ENCODE measurements around the gene GRAMD4. TPM values are rescaled to one million over a fixed set of nuclear protein-coding genes. Genes with fewer than 3 reads are reported as not detected.
"Not testable (repeated sequence)": the region's sequence is repeated elsewhere in the genome, so short reads cannot be mapped to it uniquely, and the experiment has no call there.

Gene GRAMD4
- total and polyA plus RNA-seq, 4 experiments from 2014 or later: 0.73 to 19.6 (median 11.6) TPM

GRCh38 chr22:46637711-46638600 lies 17.8 kb downstream of the GRAMD4 start:
- H3K27ac ChIP-seq (ENCODE audit: low read depth, low read length): no peak overlapping the region
- H3K9me3 ChIP-seq (ENCODE audit: control insufficient read depth in 1 of 2, low read length in 2 of 2): no peaks in the 10 kb centered on the region
- Mint-ChIP-seq H3K36me3 (peaks cover 6 to 7% of the 10 kb centered on the region in 2 donors), H3K27me3 (no peaks in the 10 kb centered on the region), H3K9me3 (no peaks in the 10 kb centered on the region), H3K4me1 (peaks cover 6 to 10% (median 8%) of the 10 kb centered on the region in 4 donors), H3K4me3 (no peak overlapping the region), H3K27ac (peak overlapping the region in 1 of 7 donors; percentile 61)
- no peaks in the 10 kb centered on the region for H3K36me3 ChIP-seq (ENCODE audit: insufficient read depth, low read length)
- H3K4me1 ChIP-seq (ENCODE audit: insufficient read depth, low read length): no peaks in the 10 kb centered on the region
- ChIA-PET CTCF (ENCODE audit: partially characterized antibody) (interaction anchor here (1.6 kb wide), 1 partner anchor 75 kb away, joined by 5 read pairs; no protein-coding TSS in a partner anchor), POLR2A (ENCODE audit: partially characterized antibody) (no interaction called here)
- H3K4me3 ChIP-seq (ENCODE audit: low read length in 2 of 2): no peak overlapping the region
- no peak for DNase-seq
- H3K27me3 ChIP-seq (ENCODE audit: insufficient read depth, low read length): no peaks in the 10 kb centered on the region
- intact Hi-C loops (cut with micrococcal nuclease): no loop called here

GRCh38 chr22:46638601-46639431 lies 18.6 kb downstream of the GRAMD4 start:
- Histone ChIP-seq H3K27me3 (ENCODE audit: insufficient read depth, low read length) (no peaks in the 10 kb centered on the region), H3K9me3 (ENCODE audit: control insufficient read depth in 1 of 2, low read length in 2 of 2) (no peaks in the 10 kb centered on the region), H3K27ac (ENCODE audit: low read depth, low read length) (no peak overlapping the region), H3K4me3 (ENCODE audit: low read length in 2 of 2) (no peak overlapping the region), H3K4me1 (ENCODE audit: insufficient read depth, low read length) (no peaks in the 10 kb centered on the region), H3K36me3 (ENCODE audit: insufficient read depth, low read length) (no peaks in the 10 kb centered on the region)
- Mint-ChIP-seq H3K36me3 (peaks cover 6 to 10% of the 10 kb centered on the region in 2 donors), H3K27ac (peak overlapping the region in 6 of 7 donors; percentile 11 to 77 (median 40)), H3K27me3 (no peaks in the 10 kb centered on the region), H3K9me3 (no peaks in the 10 kb centered on the region), H3K4me1 (peaks cover 9 to 14% (median 9%) of the 10 kb centered on the region in 4 donors), H3K4me3 (no peak overlapping the region)
- POLR2A ChIA-PET (ENCODE audit: partially characterized antibody): no interaction called here
- CTCF ChIA-PET (ENCODE audit: partially characterized antibody): no interaction called here
- intact Hi-C loops (cut with micrococcal nuclease): no loop called here
- peak in 2 of 5 donors; percentile 20 to 24 for DNase-seq

- ChIA-PET CTCF (ENCODE audit: partially characterized antibody) (interaction anchor here (1.0 kb wide), 1 partner anchor 77 kb away, joined by 3 read pairs; no protein-coding TSS in a partner anchor), POLR2A (ENCODE audit: partially characterized antibody) (no interaction called here)
- Mint-ChIP-seq H3K27ac (no peak overlapping the region), H3K9me3 (no peaks in the 10 kb centered on the region), H3K4me1 (peaks cover 3 to 12% (median 9%) of the 10 kb centered on the region in 4 donors), H3K4me3 (no peak overlapping the region), H3K27me3 (no peaks in the 10 kb centered on the region), H3K36me3 (peaks cover 6 to 10% of the 10 kb centered on the region in 2 donors)
- no peak overlapping the region for H3K27ac ChIP-seq (ENCODE audit: low read depth, low read length)
- no peaks in the 10 kb centered on the region for H3K27me3 ChIP-seq (ENCODE audit: insufficient read depth, low read length)
- DNase-seq: no peak
- H3K4me3 ChIP-seq (ENCODE audit: low read length in 2 of 2): no peak overlapping the region
- no peaks in the 10 kb centered on the region for H3K4me1 ChIP-seq (ENCODE audit: insufficient read depth, low read length)
- H3K9me3 ChIP-seq (ENCODE audit: control insufficient read depth in 1 of 2, low read length in 2 of 2): no peaks in the 10 kb centered on the region
- H3K36me3 ChIP-seq (ENCODE audit: insufficient read depth, low read length): no peaks in the 10 kb centered on the region
- intact Hi-C loops (cut with micrococcal nuclease): no loop called here
Measured at GRCh38 chr22:46639843-46640242, 19.7 kb downstream of the GRAMD4 start.

- Histone ChIP-seq H3K9me3 (ENCODE audit: control insufficient read depth in 1 of 2, low read length in 2 of 2) (no peaks in the 10 kb centered on the region), H3K4me1 (ENCODE audit: insufficient read depth, low read length) (no peaks in the 10 kb centered on the region), H3K27me3 (ENCODE audit: insufficient read depth, low read length) (no peaks in the 10 kb centered on the region), H3K36me3 (ENCODE audit: insufficient read depth, low read length) (no peaks in the 10 kb centered on the region), H3K4me3 (ENCODE audit: low read length in 2 of 2) (no peak overlapping the region), H3K27ac (ENCODE audit: low read depth, low read length) (no peak overlapping the region)
- intact Hi-C loops (cut with micrococcal nuclease): no loop called here
- ChIA-PET CTCF (ENCODE audit: partially characterized antibody) (interaction anchor here (1.0 kb wide), 1 partner anchor 77 kb away, joined by 3 read pairs; no protein-coding TSS in a partner anchor), POLR2A (ENCODE audit: partially characterized antibody) (no interaction called here)
- DNase-seq: no peak
- no peak overlapping the region for H3K4me3 Mint-ChIP-seq
- peaks cover 6 to 10% of the 10 kb centered on the region in 2 donors for H3K36me3 Mint-ChIP-seq
- peaks cover 3 to 12% (median 9%) of the 10 kb centered on the region in 4 donors for H3K4me1 Mint-ChIP-seq
- no peaks in the 10 kb centered on the region for H3K27me3 Mint-ChIP-seq
- no peaks in the 10 kb centered on the region for H3K9me3 Mint-ChIP-seq
- H3K27ac Mint-ChIP-seq: no peak overlapping the region
Measured at GRCh38 chr22:46640293-46641055, 20.3 kb downstream of the GRAMD4 start.

- Histone ChIP-seq H3K9me3 (ENCODE audit: control insufficient read depth in 1 of 2, low read length in 2 of 2) (no peaks in the 10 kb centered on the region), H3K36me3 (ENCODE audit: insufficient read depth, low read length) (no peaks in the 10 kb centered on the region), H3K4me1 (ENCODE audit: insufficient read depth, low read length) (no peaks in the 10 kb centered on the region), H3K4me3 (ENCODE audit: low read length in 2 of 2) (no peak overlapping the region), H3K27ac (ENCODE audit: low read depth, low read length) (no peak overlapping the region), H3K27me3 (ENCODE audit: insufficient read depth, low read length) (no peaks in the 10 kb centered on the region)
- DNase-seq: no peak
- no peak overlapping the region for H3K4me3 Mint-ChIP-seq
- CTCF ChIA-PET (ENCODE audit: partially characterized antibody): no interaction called here
- POLR2A ChIA-PET (ENCODE audit: partially characterized antibody): no interaction called here
- no peaks in the 10 kb centered on the region for H3K27me3 Mint-ChIP-seq
- peaks cover 3 to 13% (median 11%) of the 10 kb centered on the region in 4 donors for H3K4me1 Mint-ChIP-seq
- peaks cover 6 to 10% of the 10 kb centered on the region in 2 donors for H3K36me3 Mint-ChIP-seq
- peak overlapping the region in 1 of 7 donors; percentile 32 for H3K27ac Mint-ChIP-seq
- H3K9me3 Mint-ChIP-seq: no peaks in the 10 kb centered on the region
- intact Hi-C loops (cut with micrococcal nuclease): no loop called here
Measured at GRCh38 chr22:46641811-46642266, 21.7 kb downstream of the GRAMD4 start.

GRCh38 chr22:46642840-46643480 lies 22.8 kb downstream of the GRAMD4 start:
- peak overlapping the region in 1 of 8 donors; percentile 13 for H3K4me3 Mint-ChIP-seq
- H3K27me3 ChIP-seq (ENCODE audit: insufficient read depth, low read length); H3K36me3 ChIP-seq (ENCODE audit: insufficient read depth, low read length); H3K27me3 Mint-ChIP-seq; DNase-seq; H3K27ac ChIP-seq (ENCODE audit: low read depth, low read length); POLR2A ChIA-PET (ENCODE audit: partially characterized antibody); H3K9me3 Mint-ChIP-seq; H3K36me3 Mint-ChIP-seq; H3K27ac Mint-ChIP-seq; H3K9me3 ChIP-seq (ENCODE audit: control insufficient read depth in 1 of 2, low read length in 2 of 2); H3K4me1 ChIP-seq (ENCODE audit: insufficient read depth, low read length); CTCF ChIA-PET (ENCODE audit: partially characterized antibody); H3K4me3 ChIP-seq (ENCODE audit: low read length in 2 of 2); intact Hi-C loops (cut with micrococcal nuclease): not testable (repeated sequence)
- peaks cover 3 to 15% (median 11%) of the 10 kb centered on the region in 4 donors for H3K4me1 Mint-ChIP-seq

All from CD4-positive, alpha-beta memory T cell (primary cell).